ENCODE measurements around the gene LGALS7.
"Not testable (repeated sequence)": the region's sequence is repeated elsewhere in the genome, so short reads cannot be mapped to it uniquely, and the experiment has no call there.

LGALS7 gene

DNA sequence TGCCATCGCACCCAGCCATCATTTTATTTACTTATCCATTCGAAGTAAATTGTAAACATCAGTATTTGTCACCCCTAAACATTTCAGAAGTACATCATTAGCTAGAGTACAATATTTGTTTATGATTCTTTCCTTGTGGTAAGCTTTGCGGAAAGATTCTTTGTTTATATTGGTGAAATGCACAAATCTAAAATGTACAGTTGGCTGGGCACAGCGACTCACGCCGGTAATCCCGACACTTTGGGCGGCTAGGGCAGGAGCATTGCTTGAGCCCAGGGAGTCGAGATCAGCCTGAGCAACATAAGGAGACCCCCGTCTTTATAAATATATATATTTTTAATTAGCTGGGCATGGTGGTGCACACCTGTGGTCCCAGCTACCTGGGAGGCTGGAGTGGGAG, 25.8 kb upstream of the LGALS7 start:
- no peak for DNase-seq (ENCODE audit: low read depth)

DNA sequence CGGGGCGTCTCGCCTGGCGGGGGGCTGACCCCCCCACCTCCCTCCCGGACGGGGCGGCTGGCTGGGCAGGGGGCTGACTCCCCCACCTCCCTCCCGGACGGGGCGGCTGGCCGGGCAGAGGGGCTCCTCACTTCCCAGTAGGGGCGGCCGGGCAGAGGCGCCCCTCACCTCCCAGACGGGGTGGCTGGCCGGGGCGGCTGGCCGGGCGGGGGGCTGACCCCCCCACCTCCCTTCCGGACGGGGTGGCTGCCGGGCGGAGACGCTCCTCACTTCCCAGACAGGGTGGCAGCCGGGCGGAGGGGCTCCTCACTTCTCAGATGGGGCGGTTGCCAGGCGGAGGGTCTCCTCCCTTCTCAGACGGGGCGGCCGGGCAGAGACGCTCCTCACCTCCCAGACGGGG, 24.5 kb upstream of the LGALS7 start:
- DNase-seq (ENCODE audit: low read depth) = not testable (repeated sequence)

- DNase-seq (ENCODE audit: low read depth) = no peak
Measured at GRCh38 chr19:38796154-38796553, 22.8 kb upstream of the LGALS7 start.

GRCh38 chr19:38795549-38795948, 22.2 kb upstream of the LGALS7 start:
- DNase-seq (ENCODE audit: low read depth) = no peak

DNA sequence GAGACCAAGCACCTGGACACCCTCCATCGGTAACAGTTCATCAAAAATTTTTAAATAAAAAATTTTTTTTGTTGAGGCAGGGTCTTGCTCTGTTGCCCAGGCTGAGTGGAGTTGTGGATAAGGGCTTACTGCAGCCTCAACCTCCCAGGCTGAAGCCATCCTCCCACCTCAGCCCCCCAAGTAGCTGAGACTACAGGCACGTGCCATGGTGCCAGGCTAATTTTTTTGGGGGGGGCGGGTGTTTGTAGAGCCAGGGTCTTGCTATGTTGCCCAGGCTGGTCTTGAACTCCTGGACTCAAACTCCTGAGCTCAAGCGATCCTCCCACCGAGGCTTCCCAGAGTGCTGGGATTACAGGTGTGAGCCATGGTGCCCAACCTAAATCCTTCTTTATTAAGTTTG, 20.4 kb upstream of the LGALS7 start:
- no peak for DNase-seq (ENCODE audit: low read depth)

GRCh38 chr19:38793177-38793576, 19.9 kb upstream of the LGALS7 start:
- DNase-seq (ENCODE audit: low read depth) = peak; percentile 50

DNA sequence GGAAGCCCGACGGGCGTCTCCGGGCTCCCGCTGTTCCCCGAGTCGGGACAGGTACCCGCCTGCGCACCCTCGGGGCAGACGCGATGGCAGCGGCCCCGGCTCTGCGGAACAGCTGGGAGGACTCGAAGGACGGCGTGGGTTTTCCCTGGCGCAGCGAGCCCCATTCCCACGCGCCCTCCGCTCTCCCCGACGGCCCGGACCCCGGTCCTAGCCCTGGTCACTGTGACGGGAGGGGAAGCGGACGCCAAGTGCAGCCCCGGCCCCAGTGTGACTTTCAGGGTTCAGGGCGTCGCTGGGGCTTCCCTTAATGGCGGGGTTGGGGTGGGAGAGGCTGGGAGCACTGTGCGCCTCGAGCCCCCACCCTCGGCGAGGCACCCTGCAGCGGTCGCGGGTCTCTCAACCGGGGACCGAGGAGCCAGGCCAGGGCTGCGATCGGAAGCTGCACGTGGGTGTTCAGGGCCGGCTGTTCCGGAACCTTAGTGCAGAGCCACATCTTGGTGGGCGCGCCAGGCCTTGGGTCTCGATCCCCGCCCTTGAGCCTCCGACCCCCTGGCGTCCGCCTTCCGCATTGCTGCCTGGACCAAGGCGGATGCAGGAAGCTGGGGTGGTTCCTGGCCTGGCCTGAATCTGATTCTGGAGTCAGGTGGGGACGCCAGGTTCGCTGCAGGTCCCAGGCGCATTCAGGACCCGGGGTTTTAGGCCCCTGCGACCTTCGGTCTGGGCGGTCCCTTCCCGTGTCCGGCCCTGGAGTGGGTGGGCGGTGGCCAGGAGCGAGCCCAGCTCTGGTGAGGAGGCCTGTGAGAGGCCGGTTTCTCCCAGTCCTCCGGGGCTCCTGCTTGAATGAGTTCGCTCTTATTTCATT, 19.2 kb upstream of the LGALS7 start:
- DNase-seq (ENCODE audit: low read depth) = no peak

DNA sequence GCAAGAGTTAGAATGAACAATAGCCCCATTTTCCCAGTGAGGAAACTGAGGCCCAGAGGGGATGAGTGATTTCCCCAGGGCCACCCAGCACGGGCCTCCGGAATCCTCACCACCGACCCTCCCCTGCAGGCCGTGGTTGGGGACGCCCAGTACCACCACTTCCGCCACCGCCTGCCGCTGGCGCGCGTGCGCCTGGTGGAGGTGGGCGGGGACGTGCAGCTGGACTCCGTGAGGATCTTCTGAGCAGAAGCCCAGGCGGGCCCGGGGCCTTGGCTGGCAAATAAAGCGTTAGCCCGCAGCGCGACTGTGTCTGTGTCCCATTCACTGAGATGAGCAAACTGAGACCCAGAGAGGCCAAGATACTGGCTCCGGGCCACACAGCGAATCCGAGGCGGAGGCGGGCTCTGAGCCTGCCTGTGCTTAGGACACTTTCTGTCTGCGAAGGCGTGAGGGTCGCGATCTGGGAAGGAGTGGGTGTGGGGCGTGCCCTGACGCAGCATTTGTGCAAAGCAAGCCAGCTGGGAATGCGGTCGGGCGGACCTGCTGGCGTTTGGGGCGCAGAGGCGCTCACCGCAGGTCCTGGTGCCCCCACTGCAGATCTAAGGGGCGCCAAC, 18.2 kb upstream of the LGALS7 start:
- DNase-seq (ENCODE audit: low read depth) = not testable (repeated sequence)

- not testable (repeated sequence) for DNase-seq (ENCODE audit: low read depth)
Measured at GRCh38 chr19:38790507-38791403, 17.4 kb upstream of the LGALS7 start.

DNA sequence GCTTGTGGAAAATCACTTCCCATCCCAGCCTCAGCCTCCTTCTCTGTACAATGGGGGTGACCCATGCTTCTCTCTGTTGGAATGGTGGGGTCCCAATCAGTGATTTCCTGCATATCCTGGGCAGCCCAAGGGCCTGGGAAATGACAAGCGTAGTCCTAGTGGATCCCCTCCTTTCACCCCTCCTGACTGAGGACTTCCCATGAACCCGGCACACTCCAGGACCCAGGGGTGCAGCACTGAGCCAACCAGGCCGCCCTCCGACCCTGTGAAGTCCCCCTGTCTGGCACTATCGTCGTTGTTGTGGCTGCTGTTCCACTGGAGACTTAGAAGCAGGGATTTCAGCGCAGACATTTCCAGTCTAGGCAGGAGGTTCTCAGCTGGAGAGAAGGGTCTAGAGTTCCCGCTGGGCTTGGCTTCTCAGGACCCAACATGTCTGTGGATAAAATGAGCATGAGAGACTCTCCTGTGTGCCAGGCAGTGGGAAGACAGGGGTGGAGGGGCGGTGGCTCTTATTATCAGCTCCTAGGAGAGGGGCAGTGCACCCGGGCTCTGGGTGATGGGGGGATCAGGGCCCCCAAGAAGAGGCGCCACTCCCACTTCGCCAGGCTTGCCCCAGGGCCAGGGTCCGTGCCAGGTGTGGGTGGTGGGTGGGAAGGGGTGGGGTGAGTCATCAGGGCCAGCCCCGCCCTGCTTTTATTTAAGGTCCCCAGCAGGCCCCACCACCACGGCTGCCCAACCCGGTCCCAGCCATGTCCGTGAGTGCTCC, 15.3 kb upstream of the LGALS7 start, which contains the start of gene LGALS7B:
Gene LGALS7B, plus strand, starts transcription at position 723 of the 766 bp plus-strand sequence. Its CDS starts 27 bp downstream, at position 750.
- no peak for DNase-seq (ENCODE audit: low read depth)

GRCh38 chr19:38786572-38787265, 13.4 kb upstream of the LGALS7 start:
- DNase-seq (ENCODE audit: low read depth) = no peak

GRCh38 chr19:38786061-38786460, 12.7 kb upstream of the LGALS7 start:
- not testable (repeated sequence) for DNase-seq (ENCODE audit: low read depth)

DNA sequence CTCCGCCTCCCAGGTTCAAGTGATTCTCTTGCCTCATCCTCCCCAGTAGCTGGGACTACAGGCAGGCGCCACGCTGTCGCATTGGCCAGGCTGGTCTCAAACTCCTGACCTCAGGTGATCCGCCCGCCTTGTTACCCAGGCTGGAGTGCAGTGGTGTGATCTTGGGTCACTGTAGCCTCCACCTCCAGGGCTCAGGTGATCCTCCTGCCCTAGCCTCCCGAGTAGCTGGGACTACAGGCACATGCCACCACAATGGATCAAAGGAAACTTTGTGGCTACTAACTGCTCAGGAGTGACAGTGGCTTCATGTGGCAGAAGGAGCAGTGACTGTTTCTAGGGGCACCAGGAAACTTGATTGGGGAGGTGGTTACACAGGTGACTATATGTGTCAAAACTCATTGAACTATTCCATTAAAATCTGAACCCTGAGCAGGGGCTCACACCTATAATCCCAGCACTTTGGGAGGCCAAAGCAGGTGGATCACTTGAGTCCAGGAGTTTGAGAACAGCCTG, 11.9 kb upstream of the LGALS7 start:
- no peak for DNase-seq (ENCODE audit: low read depth)

- DNase-seq (ENCODE audit: low read depth) = no peak
Measured at GRCh38 chr19:38784224-38784623, 10.9 kb upstream of the LGALS7 start.

GRCh38 chr19:38782212-38782611, 8.9 kb upstream of the LGALS7 start:
- not testable (repeated sequence) for DNase-seq (ENCODE audit: low read depth)

DNA sequence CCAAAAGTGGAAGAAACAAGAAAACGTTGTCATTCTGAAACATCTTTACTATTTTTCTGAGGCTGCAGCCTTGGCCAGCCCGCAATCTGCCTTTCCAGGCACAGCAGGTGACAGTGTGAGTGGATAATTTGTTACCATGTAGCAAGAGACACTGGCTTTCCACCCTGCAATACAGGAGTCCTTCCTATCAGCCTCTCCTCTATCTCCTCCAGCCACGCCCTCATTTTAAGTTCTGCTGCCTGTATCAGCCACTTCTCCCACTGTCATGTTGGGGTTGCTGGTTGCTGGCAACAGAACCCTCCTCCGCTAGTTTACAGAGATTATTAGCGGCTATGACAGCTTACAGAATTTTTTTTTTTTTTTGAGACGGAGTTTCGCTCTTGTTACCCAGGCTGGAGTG, 7.7 kb upstream of the LGALS7 start:
- no peak for DNase-seq (ENCODE audit: low read depth)

DNA sequence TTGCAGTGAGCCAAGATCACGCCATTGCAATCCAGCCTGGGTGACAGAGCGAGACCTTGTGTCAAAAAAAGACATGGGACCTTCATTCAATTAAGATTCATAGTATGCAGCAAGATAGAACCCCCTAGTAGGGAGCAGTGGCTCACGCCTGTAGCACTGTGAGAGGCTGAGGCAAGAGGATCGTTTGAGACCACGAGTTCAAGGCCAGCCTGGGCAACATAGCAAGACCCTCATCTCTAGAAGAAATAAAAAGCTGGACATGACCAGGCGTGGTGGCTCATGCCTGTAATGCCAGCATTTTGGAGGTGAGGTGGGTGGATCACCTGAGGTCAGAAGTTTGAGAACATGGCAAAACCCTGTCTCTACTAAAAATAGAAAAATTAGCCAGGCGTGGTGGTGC, 7.1 kb upstream of the LGALS7 start:
- DNase-seq (ENCODE audit: low read depth) = no peak

GRCh38 chr19:38778733-38779132, 5.4 kb upstream of the LGALS7 start:
- no peak for DNase-seq (ENCODE audit: low read depth)

- DNase-seq (ENCODE audit: low read depth) = no peak
Measured at GRCh38 chr19:38774181-38774950, 1.0 kb upstream of the LGALS7 start.

DNA sequence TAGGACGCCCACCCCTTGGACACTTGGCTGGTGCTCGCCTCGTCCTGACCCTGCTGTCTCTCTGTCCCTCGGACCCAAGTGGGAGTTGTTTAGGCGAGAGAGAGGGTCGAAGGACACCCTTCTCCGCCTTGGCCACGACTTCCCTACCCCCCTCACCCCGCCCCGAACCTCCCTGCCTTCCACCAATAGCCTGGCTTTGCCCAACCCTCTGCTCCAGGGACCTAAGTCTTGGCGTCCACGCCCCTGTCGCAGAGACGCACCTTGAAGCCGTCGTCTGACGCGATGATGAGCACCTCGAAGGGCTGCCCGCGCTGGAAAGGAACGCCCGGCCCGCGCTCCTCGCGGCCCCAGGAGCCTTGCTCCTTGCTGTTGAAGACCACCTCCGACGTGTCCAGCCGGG, 1.7 kb downstream of the LGALS7 start:
- DNase-seq (ENCODE audit: low read depth) = not testable (repeated sequence)

All from ELR (cell line).